A549 (cell line): ENCODE data around the gene NPSR1.
"Not testable (repeated sequence)": the region's sequence is repeated elsewhere in the genome, so short reads cannot be mapped to it uniquely, and the experiment has no call there.

ENCODE experiments used
- CBX8 ChIP-seq: fragments of 200-600 bp; sonication (generic); IDR thresholded peaks from 2 replicates; pipeline ENCODE4 v1.6.1; 2016
- CHD2 ChIP-seq: fragments of 150-350 bp; IDR thresholded peaks from 2 replicates; pipeline ENCODE4 v1.6.1; 2014; ENCODE audit warnings: low read length; ENCODE audit not compliant: partially characterized antibody
- EP300 ChIP-seq, 2 experiments: fragments of >200 bp; sonication (Bioruptor Twin); formaldehyde crosslinking; IDR thresholded peaks; 2 replicates in 1 of 2; 3 replicates in 1 of 2; pipeline ENCODE4 v1.6.1; 2016 to 2017
- JUNB ChIP-seq: fragments of >200 bp; sonication (Bioruptor Twin); formaldehyde crosslinking; IDR thresholded peaks from 2 replicates; pipeline ENCODE4 v1.6.1; 2016
- POLR2A ChIP-seq: IDR thresholded peaks from 2 replicates; pipeline ENCODE4 v1.6.1; 2012; ENCODE audit warnings: mild to moderate bottlenecking, low read length
- RFX5 ChIP-seq: fragments of 450-650 bp; IDR thresholded peaks from 2 replicates; pipeline ENCODE4 v1.7.1; 2014; ENCODE audit warnings: antibody characterized with exemption, mild to moderate bottlenecking, moderate library complexity
- SMC3 ChIP-seq: fragments of >200 bp; sonication (Bioruptor Twin); formaldehyde crosslinking; IDR thresholded peaks from 3 replicates; pipeline ENCODE4 v1.6.1; 2018; ENCODE audit warnings: inconsistent platforms
- TF ChIP-seq, protein P1 (sequence below): fragments of >200 bp; sonication (Bioruptor Twin); formaldehyde crosslinking; IDR thresholded peaks from 3 replicates; pipeline ENCODE4 v1.5.1; 2016

DNA sequence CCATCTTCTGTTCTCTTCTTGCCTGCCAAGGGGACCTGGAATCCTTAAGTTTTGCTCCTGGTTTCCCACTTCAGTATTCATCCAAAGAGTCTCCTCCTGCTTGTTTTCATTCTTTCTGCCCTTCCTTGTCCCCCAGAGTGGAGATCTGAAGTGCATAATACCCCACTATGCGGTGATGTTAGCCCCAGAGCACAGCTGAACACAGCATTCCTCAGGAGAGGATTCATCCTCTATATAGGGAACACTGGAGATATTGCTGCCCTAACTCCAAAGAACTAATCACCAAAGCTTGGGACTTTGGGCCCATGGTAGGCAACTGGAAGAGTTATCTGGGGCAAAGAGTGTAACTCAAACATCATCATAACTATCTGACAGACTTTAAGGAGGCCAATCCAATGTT is 201.3 kb downstream of the NPSR1 start:
- TF ChIP-seq, protein P1, sequence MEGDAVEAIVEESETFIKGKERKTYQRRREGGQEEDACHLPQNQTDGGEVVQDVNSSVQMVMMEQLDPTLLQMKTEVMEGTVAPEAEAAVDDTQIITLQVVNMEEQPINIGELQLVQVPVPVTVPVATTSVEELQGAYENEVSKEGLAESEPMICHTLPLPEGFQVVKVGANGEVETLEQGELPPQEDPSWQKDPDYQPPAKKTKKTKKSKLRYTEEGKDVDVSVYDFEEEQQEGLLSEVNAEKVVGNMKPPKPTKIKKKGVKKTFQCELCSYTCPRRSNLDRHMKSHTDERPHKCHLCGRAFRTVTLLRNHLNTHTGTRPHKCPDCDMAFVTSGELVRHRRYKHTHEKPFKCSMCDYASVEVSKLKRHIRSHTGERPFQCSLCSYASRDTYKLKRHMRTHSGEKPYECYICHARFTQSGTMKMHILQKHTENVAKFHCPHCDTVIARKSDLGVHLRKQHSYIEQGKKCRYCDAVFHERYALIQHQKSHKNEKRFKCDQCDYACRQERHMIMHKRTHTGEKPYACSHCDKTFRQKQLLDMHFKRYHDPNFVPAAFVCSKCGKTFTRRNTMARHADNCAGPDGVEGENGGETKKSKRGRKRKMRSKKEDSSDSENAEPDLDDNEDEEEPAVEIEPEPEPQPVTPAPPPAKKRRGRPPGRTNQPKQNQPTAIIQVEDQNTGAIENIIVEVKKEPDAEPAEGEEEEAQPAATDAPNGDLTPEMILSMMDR = not testable (repeated sequence)
- TF ChIP-seq CBX8; POLR2A; CHD2; RFX5; EP300 (IDR thresholded peaks at IDR 0.05); SMC3; JUNB: not testable (repeated sequence)
